GM19240 (cell line): ENCODE measurements around the gene IMMP2L.
A peak's percentile ranks its signal among the peaks of the same experiment; 100 is the strongest.
"Not testable (repeated sequence)": the region's sequence is repeated elsewhere in the genome, so short reads cannot be mapped to it uniquely, and the experiment has no call there.

ENCODE experiments used
- DNase-seq: peaks from one replicate; pipeline ENCODE4 v3.0.0; 2011; ENCODE audit warnings: low spot score; ENCODE audit not compliant: insufficient read length

Gene IMMP2L

GRCh38 chr7:111561904-111562732 is at the start of gene IMMP2L:
IMMP2L (minus strand) TSS chr7:111562492.
- DNase-seq, result peak; percentile 63

GRCh38 chr7:111609483-111610254 is 47.4 kb upstream of the IMMP2L start:
- not testable (repeated sequence) for DNase-seq

- no peak for DNase-seq
These were observed 45.3 kb upstream of the IMMP2L start for GRCh38 chr7:111607621-111608020.

DNA sequence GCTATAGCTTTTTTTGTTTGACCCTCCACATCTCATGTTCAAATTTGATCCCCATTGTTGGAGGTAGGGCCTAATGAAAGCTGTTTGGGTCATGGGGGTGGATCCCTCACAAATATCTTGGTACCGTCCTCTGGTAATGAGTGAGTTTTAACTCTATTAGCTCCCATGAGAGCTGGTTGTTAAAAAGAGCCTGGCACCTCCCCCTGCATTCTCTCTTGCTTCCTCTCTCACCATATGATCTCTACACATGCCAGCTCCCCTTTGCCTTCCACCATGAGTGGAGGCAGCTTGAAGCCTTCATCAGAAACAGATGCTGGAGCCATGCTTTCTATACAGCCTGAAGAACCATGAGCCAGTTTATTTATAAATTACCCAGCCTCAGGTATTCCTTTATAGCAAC is 43.0 kb upstream of the IMMP2L start:
- no peak for DNase-seq

GRCh38 chr7:111600091-111600490 is 37.8 kb upstream of the IMMP2L start:
- DNase-seq, result no peak

DNA sequence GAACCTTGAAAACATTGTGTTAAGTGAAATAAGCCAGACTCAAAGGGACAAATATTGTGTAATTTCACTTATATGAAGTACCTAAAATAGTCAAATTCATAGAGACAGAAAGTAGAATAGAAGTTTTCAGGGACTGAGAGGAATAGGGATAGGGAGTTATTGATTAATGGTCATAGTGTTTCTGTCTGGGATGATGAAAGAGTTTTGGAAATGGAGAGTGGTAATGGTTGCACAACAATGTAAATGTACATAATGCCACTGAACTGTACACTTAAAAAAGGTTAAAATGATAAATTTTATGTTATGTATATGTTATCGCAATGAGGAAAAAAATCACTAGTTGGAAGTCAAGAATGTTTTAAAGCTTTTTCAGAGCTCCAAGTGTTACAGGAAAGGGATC is 33.5 kb upstream of the IMMP2L start:
- DNase-seq, result no peak

DNA sequence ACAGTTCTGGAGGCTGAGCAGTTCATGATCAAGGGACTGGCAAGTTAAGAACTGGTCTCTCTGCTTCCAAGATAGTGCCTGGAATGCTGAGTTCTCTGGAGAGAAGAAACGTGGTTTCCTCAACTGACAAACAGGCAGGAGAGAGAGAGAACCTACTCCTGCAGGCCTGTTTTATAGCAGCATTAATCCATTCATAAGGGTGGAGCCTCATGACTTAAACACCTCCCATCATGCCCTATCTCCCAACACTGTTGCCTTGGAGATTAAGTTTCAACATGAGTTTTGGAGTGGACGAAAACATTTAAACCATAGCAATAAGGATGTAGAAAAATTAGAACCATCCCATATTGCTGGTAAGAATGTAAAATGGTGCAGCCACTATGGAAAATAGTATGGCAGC is 32.3 kb upstream of the IMMP2L start:
- no peak for DNase-seq

DNA sequence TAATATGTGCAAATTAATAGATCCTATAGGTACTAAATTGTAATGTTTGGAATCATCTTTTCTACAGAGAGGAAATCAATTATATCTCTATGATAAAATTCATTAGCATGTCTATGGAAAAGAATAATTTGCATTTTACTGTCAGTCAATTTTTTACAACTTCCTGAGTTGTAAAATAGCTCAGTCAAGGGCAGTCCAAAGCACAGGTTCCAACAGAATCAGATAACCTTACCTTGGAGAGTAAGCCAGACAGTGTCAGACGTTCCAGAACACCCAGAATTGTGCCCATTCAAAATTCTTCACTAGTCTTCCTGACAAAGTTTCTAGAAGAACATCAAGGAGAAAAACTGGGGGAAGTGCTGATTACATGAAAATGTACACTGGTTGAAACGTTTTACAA is 31.1 kb upstream of the IMMP2L start:
- DNase-seq, result no peak

- DNase-seq, result no peak
These were observed 25.8 kb upstream of the IMMP2L start for GRCh38 chr7:111588065-111588433.

GRCh38 chr7:111587410-111588064 is 25.2 kb upstream of the IMMP2L start:
- no peak for DNase-seq

DNA sequence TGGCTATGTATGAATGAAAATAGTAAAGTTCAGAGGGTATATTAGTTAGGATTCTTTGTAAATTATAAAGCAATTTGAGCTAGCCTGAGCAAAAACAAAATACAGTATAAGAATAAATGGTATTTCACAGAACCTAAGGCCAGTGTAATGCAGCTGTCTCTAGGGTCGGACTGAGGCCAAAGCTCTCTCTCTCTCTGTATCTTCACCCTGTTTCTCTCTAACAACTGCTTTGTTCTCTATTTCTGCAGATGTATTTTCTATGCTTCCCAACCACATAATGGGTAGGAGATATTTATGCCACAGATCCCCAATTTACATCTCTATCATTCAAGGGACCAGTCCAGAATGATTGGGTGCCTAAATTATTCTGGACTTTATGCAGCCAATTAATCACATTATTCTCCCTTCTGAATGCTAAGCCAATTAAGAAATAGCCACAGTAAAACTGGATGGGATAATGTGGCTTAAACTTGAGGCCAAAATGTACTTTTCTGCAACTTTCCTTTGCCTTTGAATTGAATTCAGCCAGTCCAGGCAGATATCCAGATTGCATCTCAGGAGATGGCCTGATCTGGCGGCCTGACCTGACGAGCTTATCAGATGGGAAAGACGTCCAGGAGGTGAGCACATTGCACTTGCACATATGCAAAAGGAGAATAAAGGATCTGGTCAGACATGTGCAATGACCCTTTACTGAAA is 24.6 kb upstream of the IMMP2L start:
- DNase-seq, result no peak

GRCh38 chr7:111581784-111582488 is 19.6 kb upstream of the IMMP2L start:
- not testable (repeated sequence) for DNase-seq

DNA sequence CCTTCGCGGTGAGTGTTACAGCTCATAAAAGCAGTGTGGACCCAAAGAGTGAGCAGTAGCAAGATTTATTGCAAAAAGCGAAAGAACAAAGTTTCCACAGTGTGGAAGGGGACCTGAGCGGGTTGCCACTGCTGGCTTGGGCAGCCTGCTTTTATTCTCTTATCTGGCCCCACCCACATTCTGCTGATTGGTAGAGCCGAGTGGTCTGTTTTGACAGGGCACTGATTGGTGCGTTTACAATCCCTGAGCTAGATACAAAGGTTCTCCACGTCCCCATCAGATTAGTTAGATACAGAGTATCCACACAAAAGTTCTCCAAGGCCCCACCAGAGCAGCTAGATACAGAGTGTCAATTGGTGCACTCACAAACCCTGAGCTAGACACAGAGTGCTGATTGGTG is 18.9 kb upstream of the IMMP2L start:
- not testable (repeated sequence) for DNase-seq

DNA sequence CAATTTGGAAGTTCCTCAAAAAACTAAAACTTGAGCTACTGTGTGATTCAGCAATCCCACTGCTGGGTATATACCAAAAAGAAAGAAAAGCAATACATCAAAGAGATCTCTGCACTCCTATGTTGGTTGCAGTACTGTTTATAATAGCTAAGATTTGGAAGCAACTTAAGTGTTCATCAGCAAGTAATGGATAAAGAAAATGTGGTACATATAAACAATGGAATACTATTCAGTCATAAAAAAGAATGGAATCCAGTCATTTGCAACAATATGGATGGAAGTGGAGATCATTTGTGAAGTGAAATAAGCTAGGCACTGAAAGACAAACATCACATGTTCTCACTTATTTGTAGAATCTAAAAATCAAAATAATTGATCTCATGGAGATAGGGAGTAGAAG is 16.5 kb upstream of the IMMP2L start:
- DNase-seq, result no peak

DNA sequence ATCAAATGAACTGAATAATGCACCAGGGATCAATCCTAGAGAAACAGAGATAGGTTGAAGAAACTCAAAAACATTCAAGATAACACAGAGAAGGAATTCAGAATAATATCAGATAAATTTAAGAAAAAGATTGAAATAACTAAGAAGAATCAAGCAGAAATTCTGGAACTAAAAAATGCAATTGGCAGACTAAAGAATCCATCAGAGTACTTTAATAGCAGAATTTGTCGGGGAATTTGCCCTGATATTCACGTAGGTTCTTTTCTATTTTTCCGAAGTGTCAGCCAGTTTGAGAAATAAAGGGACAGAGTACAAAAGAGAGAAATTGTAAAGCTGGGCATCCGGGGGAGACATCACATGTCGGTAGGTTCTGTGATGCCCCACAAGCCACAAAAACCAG is 9.4 kb upstream of the IMMP2L start:
- DNase-seq, result no peak

DNA sequence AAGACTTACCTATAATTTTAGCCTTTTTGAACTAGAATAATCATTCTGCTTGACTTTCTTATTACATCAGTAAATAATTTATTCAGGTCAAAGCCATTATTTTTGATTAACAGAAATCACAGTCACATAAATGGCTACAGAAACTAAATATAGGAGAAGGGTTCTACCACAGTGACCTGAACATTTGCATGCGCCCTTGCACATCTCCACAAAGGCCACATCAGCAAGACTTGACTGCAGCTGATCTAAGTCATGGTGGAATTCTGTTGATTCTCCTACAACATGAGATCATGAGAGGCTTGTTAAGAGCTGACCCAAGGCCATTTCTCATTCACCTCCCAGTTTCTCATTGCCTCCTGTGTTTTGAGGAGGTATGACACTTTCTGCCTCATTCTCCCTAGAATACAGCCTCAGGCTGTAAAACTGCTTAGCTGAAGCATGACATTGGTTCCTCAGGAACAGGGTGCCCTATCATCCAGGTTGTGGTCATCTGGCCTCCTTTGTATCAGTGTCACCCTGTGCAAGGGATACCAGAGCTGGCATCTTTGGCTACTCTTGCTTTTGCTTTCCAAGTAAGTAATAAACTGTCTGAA is 6.7 kb upstream of the IMMP2L start:
- DNase-seq, result no peak

DNA sequence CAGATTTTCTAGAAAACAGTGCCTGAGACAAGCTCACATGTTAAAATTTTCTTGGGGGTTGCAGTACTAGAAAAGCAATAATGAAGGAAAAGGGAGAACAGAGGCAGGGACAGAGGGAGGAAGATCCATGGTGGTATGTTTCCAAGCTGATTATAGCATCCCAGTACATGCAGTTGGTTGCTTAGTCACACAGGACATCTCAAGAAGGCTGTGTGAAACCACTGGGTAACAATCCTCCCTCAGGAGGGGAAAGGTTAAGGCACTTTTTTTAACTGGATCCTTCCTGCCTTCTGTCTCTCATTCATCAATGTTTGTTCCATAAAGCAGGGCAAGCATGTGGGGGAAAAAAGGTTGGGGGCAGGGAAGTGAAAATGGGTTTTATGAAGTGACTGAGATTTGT is 6.1 kb upstream of the IMMP2L start:
- DNase-seq, result no peak

GRCh38 chr7:111564078-111564477 is 1.8 kb upstream of the IMMP2L start:
- no peak for DNase-seq

- no peak for DNase-seq
These were observed 713 bp downstream of the IMMP2L start for GRCh38 chr7:111561654-111561903.

GRCh38 chr7:111560773-111561653 is 1.3 kb downstream of the IMMP2L start:
- DNase-seq, result no peak
